ENCODE measurements around the gene KCNK15.

The KCNK15 gene

GRCh38 chr20:44736170-44737021, 9.3 kb upstream of the KCNK15 start:
- DNase-seq = peak; percentile 58

GRCh38 chr20:44737116-44737515, 8.5 kb upstream of the KCNK15 start:
- no peak for DNase-seq

GRCh38 chr20:44738813-44739477, 6.7 kb upstream of the KCNK15 start:
- peak; percentile 40 for DNase-seq

GRCh38 chr20:44739942-44740341, 5.7 kb upstream of the KCNK15 start:
- DNase-seq = no peak

GRCh38 chr20:44742304-44743079, 3.2 kb upstream of the KCNK15 start:
- no peak for DNase-seq

- DNase-seq = no peak
Observed at GRCh38 chr20:44743080-44743701, 2.5 kb upstream of the KCNK15 start.

- no peak for DNase-seq
Observed at GRCh38 chr20:44743916-44744655, 1.6 kb upstream of the KCNK15 start.

GRCh38 chr20:44745122-44745597, 505 bp upstream of the KCNK15 start:
- DNase-seq = no peak

GRCh38 chr20:44746367-44747165, 901 bp downstream of the KCNK15 start:
- DNase-seq = no peak

- peak; percentile 43 for DNase-seq
Observed at GRCh38 chr20:44747166-44748004, 1.7 kb downstream of the KCNK15 start.

- DNase-seq = no peak
Observed at GRCh38 chr20:44748005-44748370, 2.3 kb downstream of the KCNK15 start.

GRCh38 chr20:44750081-44750805, 4.6 kb downstream of the KCNK15 start:
- no peak for DNase-seq

- DNase-seq = no peak
Observed at GRCh38 chr20:44752099-44752931, 6.7 kb downstream of the KCNK15 start.

- no peak for DNase-seq
Observed at GRCh38 chr20:44754554-44754953, 8.9 kb downstream of the KCNK15 start.

- DNase-seq = no peak
Observed at GRCh38 chr20:44756011-44756688, 10.5 kb downstream of the KCNK15 start.

GRCh38 chr20:44756956-44757355, 11.3 kb downstream of the KCNK15 start:
- DNase-seq = no peak

- no peak for DNase-seq
Observed at GRCh38 chr20:44758247-44759101, 12.8 kb downstream of the KCNK15 start.
